ENCODE results near the gene LTBP4.
"Not testable (repeated sequence)": the region's sequence is repeated elsewhere in the genome, so short reads cannot be mapped to it uniquely, and the experiment has no call there.

Gene LTBP4

DNA sequence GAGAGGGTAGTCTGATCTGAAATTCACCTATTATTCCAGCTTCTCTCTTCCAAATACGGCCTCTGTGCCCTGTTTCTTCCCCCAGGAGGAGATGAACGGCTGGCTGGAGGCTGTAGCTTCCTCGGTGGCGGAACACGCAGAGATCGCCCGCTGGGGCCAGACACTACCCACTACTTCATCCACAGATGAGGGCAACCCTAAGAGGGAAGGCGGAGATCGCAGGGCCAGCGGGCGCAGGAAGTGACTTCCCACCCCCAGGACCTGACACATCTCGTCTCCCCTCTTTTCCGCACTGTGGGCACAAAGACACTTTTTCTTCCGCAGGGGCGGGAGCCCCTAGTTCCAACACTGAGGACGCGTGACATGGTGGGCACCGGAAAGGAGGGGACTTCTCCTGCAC lies 25.8 kb upstream of the LTBP4 start:
- no peak for DNase-seq (ENCODE audit: low read depth)

DNA sequence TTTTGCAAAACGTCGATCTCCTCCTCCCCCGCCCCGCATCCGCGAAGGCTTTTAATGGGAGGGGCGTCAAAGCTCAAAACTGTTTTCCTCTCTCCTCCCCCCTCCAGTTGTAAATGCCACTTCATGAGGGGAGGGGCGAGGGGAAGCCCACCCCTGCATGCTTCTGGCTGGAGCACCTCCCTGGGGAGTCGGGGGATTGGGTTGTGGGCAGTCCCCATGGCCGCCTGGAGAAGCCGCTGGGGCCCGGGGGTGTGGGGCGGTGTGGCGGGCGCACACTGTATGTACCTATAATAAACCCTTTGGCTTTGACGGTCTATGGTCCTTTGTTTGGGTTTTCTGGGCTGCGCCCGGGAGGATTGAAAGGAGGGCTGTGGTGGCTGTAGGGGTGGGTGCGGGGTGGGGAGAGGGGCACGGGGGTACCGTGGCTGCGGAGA lies 25.0 kb upstream of the LTBP4 start:
- no peak for DNase-seq (ENCODE audit: low read depth)

DNA sequence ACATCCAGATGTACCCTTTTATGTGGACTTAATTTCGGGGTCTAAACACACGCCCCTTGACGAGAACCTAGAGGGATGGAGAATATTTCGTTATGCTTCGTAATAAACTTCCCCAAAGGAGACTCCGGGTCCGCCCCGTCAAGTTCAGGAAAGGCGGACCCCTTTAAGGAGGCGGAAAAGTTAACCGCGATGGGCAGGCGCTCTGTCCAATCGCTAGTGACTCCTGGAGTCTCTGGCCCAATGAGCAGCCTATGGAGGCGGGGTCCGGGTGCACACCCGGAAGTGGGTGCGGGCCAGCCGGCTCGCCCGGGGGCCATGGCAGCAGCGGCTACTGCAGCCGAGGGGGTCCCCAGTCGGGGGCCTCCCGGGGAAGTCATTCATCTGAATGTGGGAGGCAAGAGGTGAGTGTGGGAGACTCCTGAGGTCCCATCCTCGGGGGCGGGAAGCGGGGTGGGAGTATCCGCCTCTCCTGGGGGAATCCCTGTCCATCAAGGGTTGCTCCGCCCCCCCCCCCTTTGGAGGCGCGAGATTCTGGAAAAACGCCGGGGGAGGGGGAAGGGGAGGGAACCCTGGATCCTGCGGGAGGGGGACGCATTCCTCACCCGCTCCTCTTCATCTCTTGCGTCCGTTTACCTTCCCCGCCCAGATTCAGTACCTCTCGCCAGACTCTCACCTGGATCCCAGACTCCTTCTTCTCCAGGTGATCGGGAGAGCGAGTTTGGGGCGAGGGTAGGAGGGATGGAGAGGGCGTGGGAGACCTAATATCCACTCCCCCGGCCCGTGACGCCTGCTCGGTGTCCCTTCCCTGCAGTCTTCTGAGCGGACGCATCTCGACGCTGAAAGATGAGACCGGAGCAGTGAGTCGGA lies 24.4 kb upstream of the LTBP4 start, which contains the start of gene SHKBP1:
SHKBP1 (plus strand) TSS at position 289 of the 867 bp plus-strand sequence; CDS start at position 316, 27 bp downstream.
- DNase-seq (ENCODE audit: low read depth), result peak; percentile 75

DNA sequence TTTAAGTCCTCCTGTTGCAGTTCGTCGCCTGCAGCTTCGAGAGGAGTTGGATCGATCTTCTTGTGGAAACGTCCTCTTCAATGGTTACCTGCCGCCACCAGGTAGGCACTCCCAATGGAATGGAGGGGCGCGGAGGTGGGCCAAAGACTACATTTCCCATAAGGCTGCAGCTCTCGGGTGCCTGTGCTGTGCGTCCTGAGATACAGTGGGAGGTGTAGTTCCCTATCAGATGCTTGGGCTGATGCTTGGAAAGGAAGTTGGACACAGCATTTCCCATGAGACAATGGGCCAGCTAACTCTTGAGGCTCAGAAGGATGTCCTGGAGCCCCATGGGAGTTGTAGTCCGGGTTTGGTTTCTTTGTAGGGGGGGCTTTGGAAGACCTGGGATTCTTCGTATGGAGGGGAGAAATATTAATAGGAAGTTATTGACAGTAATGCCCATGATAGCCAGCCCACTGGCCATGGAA lies 22.7 kb upstream of the LTBP4 start:
- no peak for DNase-seq (ENCODE audit: low read depth)

DNA sequence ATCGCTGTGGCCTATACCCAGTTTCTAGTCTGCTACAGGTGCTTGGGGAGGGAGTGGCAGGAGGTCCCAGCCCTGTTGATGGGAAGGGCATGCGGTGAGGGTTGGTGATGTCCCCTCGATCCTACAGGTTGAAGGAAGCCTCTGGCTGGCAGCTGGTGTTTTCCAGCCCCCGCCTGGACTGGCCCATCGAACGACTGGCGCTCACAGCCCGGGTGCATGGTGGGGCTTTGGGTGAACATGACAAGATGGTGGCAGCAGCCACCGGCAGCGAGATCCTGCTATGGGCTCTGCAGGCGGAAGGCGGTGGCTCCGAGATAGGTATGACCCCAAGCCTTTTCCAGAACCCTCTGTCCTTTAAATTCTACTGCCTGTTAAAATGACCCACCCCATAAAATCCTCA lies 20.6 kb upstream of the LTBP4 start:
- no peak for DNase-seq (ENCODE audit: low read depth)

DNA sequence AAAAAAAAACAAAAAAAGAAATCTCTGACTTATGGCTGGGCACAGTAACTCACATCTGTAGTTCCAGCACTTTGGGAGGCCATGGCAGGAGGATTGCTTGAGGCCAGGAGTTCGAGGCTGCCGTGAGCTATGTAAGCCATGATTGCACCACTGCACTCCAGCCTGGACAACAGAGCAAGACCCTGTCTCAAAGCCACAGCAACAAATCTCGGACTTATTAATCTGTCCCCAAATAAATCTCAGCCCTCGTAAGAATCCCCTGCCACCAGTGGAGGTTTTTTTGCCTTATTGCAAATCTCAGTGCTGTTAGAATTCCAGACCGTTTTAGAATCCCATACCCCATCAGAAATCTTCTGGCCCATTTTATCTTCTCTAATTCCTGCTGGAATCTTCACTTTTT lies 19.6 kb upstream of the LTBP4 start:
- DNase-seq (ENCODE audit: low read depth), result no peak

DNA sequence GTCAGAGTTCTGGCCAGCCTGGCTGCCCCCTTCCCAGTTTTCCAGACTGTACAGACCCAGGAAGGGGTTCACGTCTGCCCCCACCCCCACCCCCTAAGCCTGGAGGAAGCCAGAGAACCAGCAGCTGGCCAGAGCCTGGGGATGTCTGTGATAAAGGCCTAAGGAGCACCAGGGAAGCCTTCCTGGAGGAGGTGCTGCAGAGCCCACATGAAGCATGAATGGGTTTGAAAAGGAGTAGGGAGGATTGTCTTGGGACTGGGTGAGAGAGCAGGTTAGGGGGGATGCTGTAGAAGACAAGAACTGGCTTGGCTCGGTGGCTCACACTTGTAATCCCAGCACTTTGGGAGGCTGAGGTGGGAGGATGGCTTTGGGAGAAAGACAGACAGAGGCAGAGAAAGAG lies 18.7 kb upstream of the LTBP4 start:
- no peak for DNase-seq (ENCODE audit: low read depth)

DNA sequence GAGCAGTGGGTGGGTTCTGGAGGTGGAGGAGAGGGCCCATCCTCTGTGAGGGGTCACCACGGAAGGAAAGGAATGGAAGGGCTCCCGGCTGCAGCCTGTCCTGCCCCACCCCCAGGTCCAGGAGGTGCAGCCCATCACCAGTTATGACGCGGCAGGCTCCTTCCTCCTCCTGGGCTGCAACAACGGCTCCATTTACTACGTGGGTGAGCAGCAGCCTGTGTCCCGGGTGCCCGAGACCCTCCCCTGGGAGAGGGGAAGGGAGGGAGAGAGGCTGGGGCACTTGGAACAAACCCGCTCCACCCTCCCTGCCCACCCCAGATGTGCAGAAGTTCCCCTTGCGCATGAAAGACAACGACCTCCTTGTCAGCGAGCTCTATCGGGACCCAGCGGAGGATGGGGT lies 17.9 kb upstream of the LTBP4 start:
- DNase-seq (ENCODE audit: low read depth), result no peak

DNA sequence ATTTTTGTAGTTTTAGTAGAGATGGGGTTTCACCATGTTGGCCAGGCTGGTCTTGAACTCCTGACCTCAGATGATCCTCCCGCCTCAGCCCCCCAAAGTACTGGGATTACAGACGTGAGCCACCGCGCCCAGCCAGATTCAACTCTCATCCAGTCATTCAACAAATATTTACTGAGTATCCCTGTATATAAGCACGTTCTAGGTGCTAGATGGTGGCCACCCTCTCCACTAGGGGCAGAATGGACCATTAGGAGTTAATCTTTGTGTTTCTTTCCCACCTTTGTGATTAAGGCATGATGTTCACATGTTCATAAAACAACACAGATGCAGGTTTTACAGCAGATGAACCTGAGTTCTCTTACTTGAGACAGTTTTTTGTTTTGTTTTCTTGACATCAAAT lies 17.2 kb upstream of the LTBP4 start:
- DNase-seq (ENCODE audit: low read depth), result no peak

DNA sequence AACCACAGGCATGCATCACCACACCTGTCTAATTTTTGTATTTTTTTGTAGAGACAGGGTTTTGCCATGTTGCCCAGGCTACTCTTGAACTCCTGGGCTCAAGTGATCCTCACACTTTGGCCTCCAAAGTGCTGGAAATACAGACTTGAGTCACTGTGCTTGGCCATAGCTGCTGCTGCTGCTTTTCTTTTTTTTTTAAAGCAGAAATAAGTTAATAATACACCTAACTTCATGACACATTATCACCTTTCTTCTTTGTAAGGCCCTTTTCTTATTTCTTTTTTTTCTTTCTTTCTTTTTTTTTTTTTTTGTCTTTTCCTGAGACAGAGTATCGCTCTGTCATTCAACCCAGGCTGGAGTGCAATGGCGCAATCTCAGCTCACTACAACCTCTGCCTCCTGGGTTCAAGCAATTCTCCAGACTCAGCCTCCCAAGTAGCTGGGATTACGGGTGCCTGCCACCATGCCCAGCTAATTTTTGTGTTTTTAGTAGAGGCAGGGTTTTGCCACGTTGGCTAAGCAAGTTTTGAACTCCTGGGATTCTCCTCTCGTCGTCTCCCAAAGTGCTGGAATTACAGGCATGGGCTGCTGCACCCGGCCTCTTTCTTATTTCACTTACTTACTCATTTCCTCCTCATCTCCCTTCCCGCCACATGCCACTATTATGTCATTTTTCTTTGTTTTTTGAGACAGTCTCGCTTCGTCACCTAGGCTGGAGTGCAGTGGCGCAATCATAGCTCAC lies 15.8 kb upstream of the LTBP4 start:
- no peak for DNase-seq (ENCODE audit: low read depth)

DNA sequence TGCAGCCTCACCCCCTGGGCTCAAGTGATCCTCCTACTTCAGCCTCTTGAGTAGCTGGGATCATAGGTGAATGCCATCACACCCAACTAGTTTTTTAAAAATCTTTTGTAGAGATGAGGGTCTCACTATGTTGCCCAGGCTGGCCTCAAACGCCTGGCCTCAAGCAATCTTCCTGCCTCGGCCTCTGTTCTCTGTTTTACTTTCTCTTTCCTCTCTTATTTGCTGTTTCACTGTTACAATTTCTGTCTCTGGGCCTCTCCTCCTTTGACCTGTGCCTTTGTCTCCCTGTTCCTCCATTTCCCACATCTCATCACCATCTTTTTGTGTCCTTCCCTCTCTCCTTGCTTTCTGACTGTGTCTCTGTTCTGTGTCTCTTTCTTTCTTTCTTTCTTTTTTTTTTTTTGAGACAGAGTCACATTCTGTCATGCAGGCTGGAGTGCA lies 15.2 kb upstream of the LTBP4 start:
- DNase-seq (ENCODE audit: low read depth), result no peak

DNA sequence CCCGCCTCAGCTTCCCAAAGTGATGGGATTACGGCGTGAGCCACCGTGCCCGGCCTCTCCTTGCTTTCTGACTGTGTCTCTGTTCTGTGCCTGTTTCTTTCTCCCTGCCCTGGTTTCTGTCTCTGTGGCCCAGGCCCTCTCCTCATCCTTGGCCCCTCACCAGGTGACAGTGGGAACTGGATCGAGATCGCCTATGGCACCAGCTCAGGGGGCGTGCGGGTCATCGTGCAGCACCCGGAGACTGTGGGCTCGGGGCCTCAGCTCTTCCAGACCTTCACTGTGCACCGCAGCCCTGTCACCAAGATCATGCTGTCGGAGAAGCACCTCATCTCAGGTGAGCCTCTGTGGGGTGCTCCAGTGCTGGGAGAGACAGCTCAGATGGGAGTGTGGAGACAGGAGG lies 14.6 kb upstream of the LTBP4 start:
- no peak for DNase-seq (ENCODE audit: low read depth)

DNA sequence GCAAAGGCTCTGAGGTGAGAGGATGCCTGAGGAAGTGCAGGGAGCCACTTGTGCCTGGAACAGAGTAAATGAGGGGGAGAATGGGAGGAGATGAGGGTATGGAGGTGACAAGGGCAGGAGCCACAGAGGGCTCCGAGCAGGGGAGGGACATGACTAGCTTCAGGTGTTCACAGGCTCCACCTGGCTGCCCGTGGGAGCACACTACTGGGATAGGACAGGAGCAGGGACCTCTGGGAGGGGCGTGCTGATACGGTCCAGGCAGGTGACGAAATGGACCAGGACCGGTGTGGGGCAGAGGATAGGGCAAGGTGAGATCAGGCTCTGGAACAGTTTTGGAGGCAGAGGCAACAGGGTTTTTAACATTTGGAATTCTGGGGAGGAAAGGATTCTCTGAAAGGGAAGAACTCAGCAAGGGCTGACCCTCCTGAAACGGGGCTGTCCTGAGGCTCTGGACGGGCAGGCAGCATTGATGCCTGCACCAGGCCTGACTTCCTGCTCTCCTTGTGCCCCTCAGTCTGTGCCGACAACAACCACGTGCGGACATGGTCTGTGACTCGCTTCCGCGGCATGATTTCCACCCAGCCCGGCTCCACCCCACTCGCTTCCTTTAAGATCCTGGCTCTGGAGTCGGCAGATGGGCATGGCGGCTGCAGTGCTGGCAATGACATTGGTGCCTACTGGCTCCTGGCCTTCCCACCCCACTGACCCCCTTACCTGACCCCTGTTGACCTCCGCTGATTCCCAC lies 12.9 kb upstream of the LTBP4 start:
- DNase-seq (ENCODE audit: low read depth), result no peak

DNA sequence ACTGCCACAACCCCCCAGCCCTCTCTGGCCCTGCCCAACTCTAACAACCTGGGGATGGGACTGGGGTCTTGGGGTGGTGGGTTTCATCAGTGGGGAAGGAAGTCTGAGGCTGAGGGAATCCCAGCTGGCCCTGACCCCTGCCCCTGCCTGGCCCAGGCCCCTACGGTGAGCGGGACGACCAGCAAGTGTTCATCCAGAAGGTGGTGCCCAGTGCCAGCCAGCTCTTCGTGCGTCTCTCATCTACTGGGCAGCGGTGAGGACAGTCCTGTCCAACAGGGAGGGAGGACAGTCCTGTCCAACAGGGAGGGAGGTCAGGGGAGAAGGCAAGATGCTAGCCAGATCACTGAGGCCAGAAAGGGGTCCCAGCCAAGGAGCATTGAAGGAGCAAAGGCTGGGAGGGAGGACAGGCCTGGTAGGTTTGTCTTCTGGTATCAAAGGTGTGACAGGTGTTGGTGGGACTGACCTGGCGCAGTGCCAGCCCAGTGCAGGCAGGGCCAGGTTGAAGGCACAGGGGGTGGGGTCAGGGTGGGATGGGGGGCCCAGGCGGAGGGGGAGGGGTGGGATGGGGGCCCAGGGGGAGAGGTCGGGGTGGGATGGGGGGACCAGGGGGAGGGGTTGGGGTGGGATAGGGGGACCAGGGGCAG lies 12.1 kb upstream of the LTBP4 start:
- DNase-seq (ENCODE audit: low read depth), result no peak

DNA sequence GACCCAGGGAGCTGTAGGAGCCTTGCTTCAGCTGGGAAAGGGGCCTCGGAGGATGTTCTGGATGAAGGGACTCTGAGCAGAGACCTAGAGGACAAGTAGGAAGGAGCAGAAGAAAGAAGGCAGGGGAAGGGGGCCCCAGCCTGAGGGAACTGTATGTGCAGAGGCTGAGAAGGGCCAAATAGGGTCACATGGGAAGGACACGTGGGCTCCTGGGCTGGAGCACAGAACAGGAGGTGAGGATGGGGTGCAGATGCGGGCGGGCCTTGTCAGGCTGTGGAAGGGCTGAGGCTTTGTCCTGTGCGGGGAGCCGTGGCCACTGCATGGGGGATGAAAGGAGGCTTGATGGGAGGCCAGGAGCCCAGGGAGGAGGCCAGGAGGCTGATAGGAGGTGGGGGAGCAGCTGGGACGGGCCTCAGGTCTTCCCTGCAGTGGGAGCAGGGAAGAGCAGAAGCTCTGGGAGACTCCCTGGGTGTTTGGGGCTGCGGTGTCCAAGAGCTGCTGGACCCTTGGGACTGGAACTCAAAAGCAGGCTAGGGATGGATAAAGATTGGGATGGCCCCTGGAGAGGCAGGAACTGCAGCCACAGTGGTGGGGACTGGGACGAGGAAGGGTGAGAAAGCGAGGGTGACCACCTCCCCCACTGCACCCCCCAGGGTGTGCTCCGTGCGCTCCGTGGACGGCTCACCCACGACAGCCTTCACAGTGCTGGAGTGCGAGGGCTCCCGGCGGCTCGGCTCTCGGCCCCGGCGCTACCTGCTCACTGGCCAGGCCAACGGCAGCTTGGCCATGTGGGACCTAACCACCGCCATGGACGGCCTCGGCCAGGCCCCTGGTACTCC lies 11.4 kb upstream of the LTBP4 start:
- DNase-seq (ENCODE audit: low read depth), result no peak

DNA sequence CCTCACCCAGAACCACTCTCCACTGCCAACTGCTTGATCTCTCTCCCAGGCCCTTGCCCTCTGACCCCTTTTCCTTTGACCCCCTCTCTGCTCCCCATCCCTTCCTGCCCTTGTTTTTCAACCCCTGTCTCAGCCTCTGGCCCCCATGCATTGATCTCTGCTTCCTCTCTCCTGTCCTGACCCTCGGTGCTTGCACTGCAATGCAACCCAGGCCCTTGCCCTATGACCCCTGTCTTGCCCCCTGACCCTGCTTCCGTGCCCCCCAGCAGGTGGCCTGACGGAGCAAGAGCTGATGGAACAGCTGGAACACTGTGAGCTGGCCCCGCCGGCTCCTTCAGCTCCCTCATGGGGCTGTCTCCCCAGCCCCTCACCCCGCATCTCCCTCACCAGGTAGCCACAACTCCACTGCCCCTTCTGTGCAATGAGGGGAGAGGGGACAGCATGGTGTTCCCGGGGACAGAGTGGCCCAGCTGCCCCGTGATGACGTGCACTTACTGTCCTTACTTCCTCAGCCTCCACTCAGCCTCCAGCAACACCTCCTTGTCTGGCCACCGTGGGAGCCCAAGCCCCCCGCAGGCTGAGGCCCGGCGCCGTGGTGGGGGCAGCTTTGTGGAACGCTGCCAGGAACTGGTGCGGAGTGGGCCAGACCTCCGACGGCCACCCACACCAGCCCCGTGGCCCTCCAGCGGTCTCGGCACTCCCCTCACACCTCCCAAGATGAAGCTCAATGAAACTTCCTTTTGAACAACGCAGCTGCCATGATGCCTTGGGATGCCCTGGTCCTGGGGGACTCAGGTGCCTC lies 10.5 kb upstream of the LTBP4 start:
- DNase-seq (ENCODE audit: low read depth), result no peak

DNA sequence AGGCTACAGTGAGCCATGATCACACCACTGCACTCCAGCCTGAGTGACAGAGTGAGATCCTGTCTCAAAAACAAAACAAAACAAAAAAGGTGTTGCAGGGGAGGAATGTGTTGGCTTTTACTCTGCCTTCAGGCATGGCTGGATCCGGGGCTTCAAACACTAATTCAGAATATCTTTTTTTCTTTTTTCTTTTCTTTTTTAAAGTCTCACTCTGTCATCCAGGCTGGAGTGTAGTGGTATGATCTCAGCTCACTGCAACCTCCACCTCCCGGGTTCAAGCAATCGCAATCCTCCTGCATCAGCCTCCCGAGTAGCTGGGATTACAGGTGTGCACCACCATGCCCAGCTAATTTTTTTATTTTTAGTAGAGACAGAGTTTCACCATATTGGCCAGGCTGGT lies 9.4 kb upstream of the LTBP4 start:
- DNase-seq (ENCODE audit: low read depth), result not testable (repeated sequence)

DNA sequence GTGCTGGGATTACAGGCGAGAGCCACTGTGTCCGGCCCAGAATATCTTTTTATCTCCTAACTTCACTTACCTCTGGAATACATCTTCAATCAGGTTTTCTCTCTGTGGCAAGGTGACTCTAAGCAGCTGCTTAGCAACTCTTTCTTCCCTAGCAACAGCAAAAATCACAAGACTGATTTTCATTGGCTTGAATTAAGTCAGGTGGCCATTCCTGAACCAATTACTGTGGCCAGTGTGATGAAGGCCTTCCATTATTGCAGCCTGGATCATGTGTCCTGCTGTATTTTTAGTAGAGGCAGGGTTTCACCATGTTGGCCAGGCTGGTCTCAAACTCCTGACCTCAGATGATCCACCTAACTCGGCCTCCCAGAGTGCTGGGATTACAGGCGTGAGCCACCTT lies 9.0 kb upstream of the LTBP4 start:
- no peak for DNase-seq (ENCODE audit: low read depth)

DNA sequence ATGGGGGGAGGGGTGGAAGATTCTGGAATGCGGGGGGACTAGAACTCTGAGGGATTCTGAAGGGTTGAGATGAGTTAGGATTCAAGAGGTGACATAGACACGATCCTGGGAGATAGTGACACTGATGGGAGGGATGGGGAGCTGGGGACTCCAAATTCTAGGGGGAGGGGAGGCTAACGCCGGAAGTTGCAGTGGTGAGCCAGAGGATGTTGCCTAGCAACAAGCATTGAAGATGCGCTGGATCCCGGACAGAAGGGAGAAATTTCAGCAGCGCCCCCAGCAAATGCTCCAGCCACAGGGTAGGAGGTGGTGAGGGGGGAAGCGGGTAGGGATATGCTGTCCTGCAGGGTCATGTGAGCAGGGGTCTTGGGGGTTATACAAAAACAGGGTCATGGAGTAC lies 6.9 kb upstream of the LTBP4 start:
- no peak for DNase-seq (ENCODE audit: low read depth)

DNA sequence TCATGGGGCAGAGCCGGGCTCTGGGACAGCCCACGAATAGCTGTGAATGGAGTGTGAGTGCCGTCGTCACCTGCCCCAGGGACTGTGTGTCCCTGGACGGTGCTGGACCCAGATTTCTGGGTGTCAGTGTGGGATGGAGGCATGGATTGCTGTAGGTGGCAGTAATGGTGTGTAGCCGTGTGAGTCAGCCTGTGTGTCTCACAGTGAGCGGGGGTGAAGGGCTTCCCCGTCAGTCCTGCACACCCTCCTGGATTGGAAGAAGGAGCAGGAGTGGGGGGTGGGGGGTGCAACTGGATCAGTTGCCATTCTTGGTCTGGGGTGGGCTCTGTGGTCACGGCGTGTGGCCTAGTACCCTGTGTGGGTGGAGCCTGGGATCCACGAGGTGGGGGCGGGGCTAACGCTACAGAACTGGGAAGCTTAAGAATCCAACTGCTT lies 6.5 kb upstream of the LTBP4 start:
- DNase-seq (ENCODE audit: low read depth), result no peak

Measured in stimulated activated CD8-positive, alpha-beta memory T cell treated with anti-CD3 and anti-CD28 coated beads, Interleukin-15, amount 100 ng/mL, for 24 hours (primary cell).